Measurements from ENCODE around the gene EIF2B2.

- TF ChIP-seq CEBPB (IDR thresholded peaks at IDR 0.05; ENCODE audit: borderline replicate concordance, low read depth, low read length) (no peak), CTCF (CRISPR knock-in tag; IDR thresholded peaks at IDR 0.05) (no peak)
Measured at GRCh38 chr14:74983343-74983742, 19.4 kb upstream of the EIF2B2 start.

All from HepG2 (cell line).